GM23248 (cell line): ENCODE results near the gene GRIP1.

ENCODE experiments used
- EZH2 ChIP-seq: fragments of 200-600 bp; sonication (generic); IDR thresholded peaks from 2 replicates; pipeline ENCODE4 v1.6.1; 2018; ENCODE audit warnings: antibody characterized with exemption, mild to moderate bottlenecking; ENCODE audit not compliant: insufficient read depth, poor library complexity, severe bottlenecking
- EZH2phosphoT487 ChIP-seq: fragments of 200-600 bp; sonication (generic); IDR thresholded peaks from 2 replicates; pipeline ENCODE4 v1.6.1; 2018; ENCODE audit warnings: antibody characterized with exemption, moderate library complexity, mild to moderate bottlenecking, low read depth; ENCODE audit not compliant: insufficient read depth

GRCh38 chr12:66320996-66321395, 357.9 kb downstream of the GRIP1 start:
- TF ChIP-seq EZH2phosphoT487 = no peak
- no peak for TF ChIP-seq EZH2
